Ovary (tissue), 3 donors: ENCODE measurements around the gene GALNT10.

Source experiments
- EP300 ChIP-seq: sonication (generic); formaldehyde crosslinking; IDR thresholded peaks from one replicate; pipeline ENCODE4 v1.6.1; 2017; ENCODE audit warnings: antibody characterized with exemption
- POLR2A ChIP-seq: fragments of 450-650 bp; IDR thresholded peaks from one replicate; pipeline ENCODE4 v1.6.1; 2017; ENCODE audit warnings: antibody characterized with exemption, mild to moderate bottlenecking, moderate library complexity
- TF ChIP-seq, protein P1 (sequence below), 3 donors: fragments of 450-650 bp in 2 of 3; fragments of 200-600 bp in 1 of 3; IDR thresholded peaks; one replicate each; pipeline versions ENCODE4 v1.5.1 to v1.8.0; 2016 to 2022; ENCODE audit warnings: antibody characterized with exemption in 3 of 3, mild to moderate bottlenecking in 1 of 3
- donor health status: DM: no; HTN: no; CAD: no.

- TF ChIP-seq, protein P1, sequence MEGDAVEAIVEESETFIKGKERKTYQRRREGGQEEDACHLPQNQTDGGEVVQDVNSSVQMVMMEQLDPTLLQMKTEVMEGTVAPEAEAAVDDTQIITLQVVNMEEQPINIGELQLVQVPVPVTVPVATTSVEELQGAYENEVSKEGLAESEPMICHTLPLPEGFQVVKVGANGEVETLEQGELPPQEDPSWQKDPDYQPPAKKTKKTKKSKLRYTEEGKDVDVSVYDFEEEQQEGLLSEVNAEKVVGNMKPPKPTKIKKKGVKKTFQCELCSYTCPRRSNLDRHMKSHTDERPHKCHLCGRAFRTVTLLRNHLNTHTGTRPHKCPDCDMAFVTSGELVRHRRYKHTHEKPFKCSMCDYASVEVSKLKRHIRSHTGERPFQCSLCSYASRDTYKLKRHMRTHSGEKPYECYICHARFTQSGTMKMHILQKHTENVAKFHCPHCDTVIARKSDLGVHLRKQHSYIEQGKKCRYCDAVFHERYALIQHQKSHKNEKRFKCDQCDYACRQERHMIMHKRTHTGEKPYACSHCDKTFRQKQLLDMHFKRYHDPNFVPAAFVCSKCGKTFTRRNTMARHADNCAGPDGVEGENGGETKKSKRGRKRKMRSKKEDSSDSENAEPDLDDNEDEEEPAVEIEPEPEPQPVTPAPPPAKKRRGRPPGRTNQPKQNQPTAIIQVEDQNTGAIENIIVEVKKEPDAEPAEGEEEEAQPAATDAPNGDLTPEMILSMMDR (IDR thresholded peaks at IDR 0.05) = no peak
- no peak for TF ChIP-seq POLR2A
- TF ChIP-seq EP300 = no peak
Observed at GRCh38 chr5:154199671-154200220, 9.2 kb downstream of the GALNT10 start.
